Measurements from ENCODE around the gene CXCL16.

Gene CXCL16

GRCh38 chr17:4733073-4733531 is 6.6 kb downstream of the CXCL16 start:
- Histone ChIP-seq H3K4me3 (ENCODE audit: low read depth, low read length) (no peak overlapping the region), H3K9ac (ENCODE audit: low read depth, low read length) (no peak overlapping the region), H3K36me3 (ENCODE audit: control insufficient read depth, insufficient read depth, low read length) (peaks cover 2% of the 10 kb centered on the region), H3K4me1 (ENCODE audit: control insufficient read depth, insufficient read depth, low read length) (peaks cover 3% of the 10 kb centered on the region), H3K27me3 (ENCODE audit: control insufficient read depth, insufficient read depth, low read length) (peaks cover 4% of the 10 kb centered on the region), H3K9me3 (ENCODE audit: control insufficient read depth, insufficient read depth, low read length) (no peaks in the 10 kb centered on the region)

- peaks cover 3% of the 10 kb centered on the region for H3K4me1 ChIP-seq (ENCODE audit: control insufficient read depth, insufficient read depth, low read length)
- no peak overlapping the region for H3K4me3 ChIP-seq (ENCODE audit: low read depth, low read length)
- H3K9ac ChIP-seq (ENCODE audit: low read depth, low read length), result no peak overlapping the region
- no peaks in the 10 kb centered on the region for H3K36me3 ChIP-seq (ENCODE audit: control insufficient read depth, insufficient read depth, low read length)
- no peaks in the 10 kb centered on the region for H3K9me3 ChIP-seq (ENCODE audit: control insufficient read depth, insufficient read depth, low read length)
- no peaks in the 10 kb centered on the region for H3K27me3 ChIP-seq (ENCODE audit: control insufficient read depth, insufficient read depth, low read length)
These were observed 11.6 kb downstream of the CXCL16 start for GRCh38 chr17:4728124-4728523.

GRCh38 chr17:4725646-4726310 is 13.9 kb downstream of the CXCL16 start:
- Histone ChIP-seq H3K9me3 (ENCODE audit: control insufficient read depth, insufficient read depth, low read length) (no peaks in the 10 kb centered on the region), H3K36me3 (ENCODE audit: control insufficient read depth, insufficient read depth, low read length) (no peaks in the 10 kb centered on the region), H3K4me1 (ENCODE audit: control insufficient read depth, insufficient read depth, low read length) (peaks cover 3% of the 10 kb centered on the region), H3K27me3 (ENCODE audit: control insufficient read depth, insufficient read depth, low read length) (no peaks in the 10 kb centered on the region), H3K9ac (ENCODE audit: low read depth, low read length) (no peak overlapping the region), H3K4me3 (ENCODE audit: low read depth, low read length) (no peak overlapping the region)

GRCh38 chr17:4724650-4725049 is 15.1 kb downstream of the CXCL16 start:
- Histone ChIP-seq H3K9me3 (ENCODE audit: control insufficient read depth, insufficient read depth, low read length) (no peaks in the 10 kb centered on the region), H3K27me3 (ENCODE audit: control insufficient read depth, insufficient read depth, low read length) (no peaks in the 10 kb centered on the region), H3K36me3 (ENCODE audit: control insufficient read depth, insufficient read depth, low read length) (peaks cover 5% of the 10 kb centered on the region), H3K4me3 (ENCODE audit: low read depth, low read length) (no peak overlapping the region), H3K4me1 (ENCODE audit: control insufficient read depth, insufficient read depth, low read length) (no peaks in the 10 kb centered on the region), H3K9ac (ENCODE audit: low read depth, low read length) (no peak overlapping the region)

GRCh38 chr17:4722678-4723240 is 17.0 kb downstream of the CXCL16 start:
- no peaks in the 10 kb centered on the region for H3K4me1 ChIP-seq (ENCODE audit: control insufficient read depth, insufficient read depth, low read length)
- no peaks in the 10 kb centered on the region for H3K27me3 ChIP-seq (ENCODE audit: control insufficient read depth, insufficient read depth, low read length)
- peaks cover 17% of the 10 kb centered on the region for H3K36me3 ChIP-seq (ENCODE audit: control insufficient read depth, insufficient read depth, low read length)
- H3K9me3 ChIP-seq (ENCODE audit: control insufficient read depth, insufficient read depth, low read length), result no peaks in the 10 kb centered on the region
- H3K9ac ChIP-seq (ENCODE audit: low read depth, low read length), result no peak overlapping the region
- no peak overlapping the region for H3K4me3 ChIP-seq (ENCODE audit: low read depth, low read length)

- Histone ChIP-seq H3K9me3 (ENCODE audit: control insufficient read depth, insufficient read depth, low read length) (no peaks in the 10 kb centered on the region), H3K27me3 (ENCODE audit: control insufficient read depth, insufficient read depth, low read length) (no peaks in the 10 kb centered on the region), H3K4me1 (ENCODE audit: control insufficient read depth, insufficient read depth, low read length) (no peaks in the 10 kb centered on the region), H3K36me3 (ENCODE audit: control insufficient read depth, insufficient read depth, low read length) (peaks cover 26% of the 10 kb centered on the region), H3K4me3 (ENCODE audit: low read depth, low read length) (no peak overlapping the region), H3K9ac (ENCODE audit: low read depth, low read length) (no peak overlapping the region)
These were observed 18.3 kb downstream of the CXCL16 start for GRCh38 chr17:4721203-4722135.

- Histone ChIP-seq H3K4me3 (ENCODE audit: low read depth, low read length) (no peak overlapping the region), H3K27me3 (ENCODE audit: control insufficient read depth, insufficient read depth, low read length) (no peaks in the 10 kb centered on the region), H3K36me3 (ENCODE audit: control insufficient read depth, insufficient read depth, low read length) (peaks cover 31% of the 10 kb centered on the region), H3K4me1 (ENCODE audit: control insufficient read depth, insufficient read depth, low read length) (no peaks in the 10 kb centered on the region), H3K9me3 (ENCODE audit: control insufficient read depth, insufficient read depth, low read length) (no peaks in the 10 kb centered on the region), H3K9ac (ENCODE audit: low read depth, low read length) (no peak overlapping the region)
These were observed 18.9 kb downstream of the CXCL16 start for GRCh38 chr17:4720787-4721186.

GRCh38 chr17:4719684-4720221 is 20.0 kb downstream of the CXCL16 start:
- Histone ChIP-seq H3K9ac (ENCODE audit: low read depth, low read length) (no peak overlapping the region), H3K27me3 (ENCODE audit: control insufficient read depth, insufficient read depth, low read length) (no peaks in the 10 kb centered on the region), H3K9me3 (ENCODE audit: control insufficient read depth, insufficient read depth, low read length) (no peaks in the 10 kb centered on the region), H3K36me3 (ENCODE audit: control insufficient read depth, insufficient read depth, low read length) (peaks cover 39% of the 10 kb centered on the region), H3K4me1 (ENCODE audit: control insufficient read depth, insufficient read depth, low read length) (no peaks in the 10 kb centered on the region), H3K4me3 (ENCODE audit: low read depth, low read length) (no peak overlapping the region)

- no peak overlapping the region for H3K4me3 ChIP-seq (ENCODE audit: low read depth, low read length)
- H3K36me3 ChIP-seq (ENCODE audit: control insufficient read depth, insufficient read depth, low read length), result peaks cover 39% of the 10 kb centered on the region
- H3K4me1 ChIP-seq (ENCODE audit: control insufficient read depth, insufficient read depth, low read length), result no peaks in the 10 kb centered on the region
- H3K9ac ChIP-seq (ENCODE audit: low read depth, low read length), result no peak overlapping the region
- H3K27me3 ChIP-seq (ENCODE audit: control insufficient read depth, insufficient read depth, low read length), result no peaks in the 10 kb centered on the region
- no peaks in the 10 kb centered on the region for H3K9me3 ChIP-seq (ENCODE audit: control insufficient read depth, insufficient read depth, low read length)
These were observed 20.6 kb downstream of the CXCL16 start for GRCh38 chr17:4719146-4719545.

GRCh38 chr17:4718276-4718675 is 21.5 kb downstream of the CXCL16 start:
- no peak overlapping the region for H3K9ac ChIP-seq (ENCODE audit: low read depth, low read length)
- no peak overlapping the region for H3K4me3 ChIP-seq (ENCODE audit: low read depth, low read length)
- no peaks in the 10 kb centered on the region for H3K27me3 ChIP-seq (ENCODE audit: control insufficient read depth, insufficient read depth, low read length)
- H3K36me3 ChIP-seq (ENCODE audit: control insufficient read depth, insufficient read depth, low read length), result peaks cover 39% of the 10 kb centered on the region
- no peaks in the 10 kb centered on the region for H3K9me3 ChIP-seq (ENCODE audit: control insufficient read depth, insufficient read depth, low read length)
- H3K4me1 ChIP-seq (ENCODE audit: control insufficient read depth, insufficient read depth, low read length), result no peaks in the 10 kb centered on the region

- no peak overlapping the region for H3K4me3 ChIP-seq (ENCODE audit: low read depth, low read length)
- H3K9me3 ChIP-seq (ENCODE audit: control insufficient read depth, insufficient read depth, low read length), result no peaks in the 10 kb centered on the region
- H3K27me3 ChIP-seq (ENCODE audit: control insufficient read depth, insufficient read depth, low read length), result no peaks in the 10 kb centered on the region
- no peaks in the 10 kb centered on the region for H3K4me1 ChIP-seq (ENCODE audit: control insufficient read depth, insufficient read depth, low read length)
- H3K36me3 ChIP-seq (ENCODE audit: control insufficient read depth, insufficient read depth, low read length), result peaks cover 39% of the 10 kb centered on the region
- H3K9ac ChIP-seq (ENCODE audit: low read depth, low read length), result no peak overlapping the region
These were observed 21.9 kb downstream of the CXCL16 start for GRCh38 chr17:4717791-4718190.
